NB4 (cell line): ENCODE measurements around the gene FAM170B.

Source experiments
- MYC ChIP-seq: IDR thresholded peaks from 2 replicates; pipeline ENCODE4 v1.6.1; 2011; ENCODE audit warnings: low read depth, low read length
- POLR2A ChIP-seq: IDR thresholded peaks from 2 replicates; pipeline ENCODE4 v1.6.1; 2011; ENCODE audit warnings: mild to moderate bottlenecking; ENCODE audit not compliant: insufficient read length; ENCODE audit errors: extremely low read depth
- TF ChIP-seq, protein P1 (sequence below): IDR thresholded peaks from one replicate; pipeline ENCODE4 v1.5.1; 2012; ENCODE audit warnings: low read depth, low read length
- TF ChIP-seq, protein P2 (sequence below): IDR thresholded peaks from 2 replicates; pipeline ENCODE4 v1.6.1; 2011; ENCODE audit warnings: low read depth, low read length

DNA sequence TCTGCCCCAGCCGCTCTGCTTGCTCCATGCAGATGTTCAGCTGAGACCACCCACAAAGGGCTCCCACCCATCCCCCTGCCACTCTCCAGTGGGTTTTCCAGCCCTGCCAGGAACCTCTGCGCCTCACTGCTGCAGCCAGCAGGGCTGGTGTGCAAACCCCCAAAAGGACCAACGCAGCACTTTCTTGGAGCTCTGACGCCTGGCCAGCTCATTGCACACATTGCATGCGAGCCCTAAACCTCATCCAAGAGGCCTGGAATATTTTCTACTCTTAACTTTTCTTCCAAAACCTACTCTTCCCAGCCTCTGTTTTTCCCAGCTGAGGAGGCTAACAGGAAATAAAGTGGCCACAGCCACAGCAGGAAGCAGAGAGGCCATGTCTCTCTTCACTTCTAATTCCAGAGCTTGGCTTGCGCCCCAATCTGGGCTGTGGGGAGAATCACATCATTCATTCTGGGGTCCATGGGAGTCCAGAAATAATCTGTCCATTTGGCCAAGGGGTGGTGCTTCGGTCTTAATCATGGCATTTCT is 4.6 kb upstream of the FAM170B start:
- TF ChIP-seq, protein P1, sequence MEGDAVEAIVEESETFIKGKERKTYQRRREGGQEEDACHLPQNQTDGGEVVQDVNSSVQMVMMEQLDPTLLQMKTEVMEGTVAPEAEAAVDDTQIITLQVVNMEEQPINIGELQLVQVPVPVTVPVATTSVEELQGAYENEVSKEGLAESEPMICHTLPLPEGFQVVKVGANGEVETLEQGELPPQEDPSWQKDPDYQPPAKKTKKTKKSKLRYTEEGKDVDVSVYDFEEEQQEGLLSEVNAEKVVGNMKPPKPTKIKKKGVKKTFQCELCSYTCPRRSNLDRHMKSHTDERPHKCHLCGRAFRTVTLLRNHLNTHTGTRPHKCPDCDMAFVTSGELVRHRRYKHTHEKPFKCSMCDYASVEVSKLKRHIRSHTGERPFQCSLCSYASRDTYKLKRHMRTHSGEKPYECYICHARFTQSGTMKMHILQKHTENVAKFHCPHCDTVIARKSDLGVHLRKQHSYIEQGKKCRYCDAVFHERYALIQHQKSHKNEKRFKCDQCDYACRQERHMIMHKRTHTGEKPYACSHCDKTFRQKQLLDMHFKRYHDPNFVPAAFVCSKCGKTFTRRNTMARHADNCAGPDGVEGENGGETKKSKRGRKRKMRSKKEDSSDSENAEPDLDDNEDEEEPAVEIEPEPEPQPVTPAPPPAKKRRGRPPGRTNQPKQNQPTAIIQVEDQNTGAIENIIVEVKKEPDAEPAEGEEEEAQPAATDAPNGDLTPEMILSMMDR = no peak
- TF ChIP-seq MYC (no peak), POLR2A (no peak)
- TF ChIP-seq, protein P2, sequence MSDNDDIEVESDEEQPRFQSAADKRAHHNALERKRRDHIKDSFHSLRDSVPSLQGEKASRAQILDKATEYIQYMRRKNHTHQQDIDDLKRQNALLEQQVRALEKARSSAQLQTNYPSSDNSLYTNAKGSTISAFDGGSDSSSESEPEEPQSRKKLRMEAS = no peak
